ENCODE data around the gene PYGM.

Gene PYGM

GRCh38 chr11:64767344-64768299, 7.8 kb upstream of the PYGM start:
- no peak for DNase-seq (ENCODE audit: low spot score)

- DNase-seq (ENCODE audit: low spot score) = no peak
Measured at GRCh38 chr11:64766881-64767280, 7.1 kb upstream of the PYGM start.

GRCh38 chr11:64765851-64766665, 6.3 kb upstream of the PYGM start:
- DNase-seq (ENCODE audit: low spot score) = no peak

GRCh38 chr11:64765291-64765850, 5.6 kb upstream of the PYGM start:
- no peak for DNase-seq (ENCODE audit: low spot score)

GRCh38 chr11:64764753-64765152, 5.0 kb upstream of the PYGM start:
- DNase-seq (ENCODE audit: low spot score) = no peak

- no peak for DNase-seq (ENCODE audit: low spot score)
Measured at GRCh38 chr11:64764040-64764611, 4.4 kb upstream of the PYGM start.

- DNase-seq (ENCODE audit: low spot score) = peak; percentile 32
Measured at GRCh38 chr11:64763526-64764039, 3.8 kb upstream of the PYGM start.

- peak; percentile 36 for DNase-seq (ENCODE audit: low spot score)
Measured at GRCh38 chr11:64762674-64763525, 3.1 kb upstream of the PYGM start.

GRCh38 chr11:64762277-64762673, 2.5 kb upstream of the PYGM start:
- DNase-seq (ENCODE audit: low spot score) = peak; percentile 36

- DNase-seq (ENCODE audit: low spot score) = no peak
Measured at GRCh38 chr11:64760759-64761420, 1.1 kb upstream of the PYGM start.

GRCh38 chr11:64759131-64759721, 548 bp downstream of the PYGM start:
- no peak for DNase-seq (ENCODE audit: low spot score)

- no peak for DNase-seq (ENCODE audit: low spot score)
Measured at GRCh38 chr11:64758330-64759079, 1.3 kb downstream of the PYGM start.

- DNase-seq (ENCODE audit: low spot score) = no peak
Measured at GRCh38 chr11:64757549-64758329, 2.0 kb downstream of the PYGM start.

GRCh38 chr11:64755681-64756361, 4.0 kb downstream of the PYGM start:
- no peak for DNase-seq (ENCODE audit: low spot score)

GRCh38 chr11:64754919-64755662, 4.7 kb downstream of the PYGM start:
- no peak for DNase-seq (ENCODE audit: low spot score)

- no peak for DNase-seq (ENCODE audit: low spot score)
Measured at GRCh38 chr11:64754124-64754918, 5.5 kb downstream of the PYGM start.

All from pons (tissue), 1 donor.